CD4-positive, alpha-beta T cell (primary cell): ENCODE measurements around the gene DNAJC11. TPM values are rescaled to one million over a fixed set of nuclear protein-coding genes. Genes with fewer than 3 reads are reported as not detected.
A peak's percentile ranks its signal among the peaks of the same experiment; 100 is the strongest.

Experiments
- ATAC-seq: fragments of 200-7000 bp; cut with Tn5 transposase; one replicate; pipeline ENCODE4 v1.10.0; 2022; ENCODE audit warnings: mild to moderate bottlenecking; ENCODE audit not compliant: poor library complexity
- CTCF ChIA-PET: fragments of 350-600 bp; sonication (Branson Sonifier 250); formaldehyde crosslinking; loops from one replicate; lab custom pipeline; 2021; ENCODE audit warnings: antibody characterized with exemption, inconsistent platforms; lab: Charles Lee
- POLR2A ChIA-PET: fragments of 350-600 bp; sonication (Branson Sonifier 250); formaldehyde crosslinking; loops from one replicate; lab custom pipeline; 2021; ENCODE audit warnings: antibody characterized with exemption, inconsistent platforms; lab: Charles Lee
- DNase-seq, 14 experiments: peaks; one replicate each; pipeline ENCODE4 v3.0.0-alpha.2; 2013 to 2020; ENCODE audit warnings: mixed read lengths in 2 of 14
- H3K27ac ChIP-seq, 2 donors: one replicate each; pipeline versions ENCODE4 v1.5.1 to v1.7.0; 2013; ENCODE audit warnings: low read length in 2 of 2, low read depth in 1 of 2, mild to moderate bottlenecking in 1 of 2
- H3K27me3 ChIP-seq, 2 experiments: 1 replicate in 1 of 2; 2 replicates in 1 of 2; pipeline versions ENCODE4 v1.6.1 to v1.7.0; 2013; ENCODE audit warnings: low read length in 2 of 2, control low read depth in 1 of 2, mild to moderate bottlenecking in 1 of 2, moderate library complexity in 1 of 2; ENCODE audit not compliant: insufficient read depth in 2 of 2, control insufficient read depth in 1 of 2
- H3K36me3 ChIP-seq: one replicate; pipeline ENCODE4 v1.6.1; 2013; ENCODE audit warnings: low read length, control low read depth; ENCODE audit not compliant: insufficient read depth
- H3K4me1 ChIP-seq: one replicate; pipeline ENCODE4 v1.6.1; 2013; ENCODE audit warnings: low read length, control low read depth; ENCODE audit not compliant: insufficient read depth
- H3K4me3 ChIP-seq: one replicate; pipeline ENCODE4 v1.5.1; 2013; ENCODE audit warnings: mild to moderate bottlenecking, low read length, moderate library complexity
- H3K9me3 ChIP-seq, 2 experiments: 1 replicate in 1 of 2; 2 replicates in 1 of 2; pipeline versions ENCODE4 v1.6.1 to v1.7.0; 2013; ENCODE audit warnings: low read length in 2 of 2, mild to moderate bottlenecking in 2 of 2, control low read depth in 1 of 2, moderate library complexity in 1 of 2; ENCODE audit not compliant: control insufficient read depth in 1 of 2, insufficient read depth in 1 of 2
- H3K27ac Mint-ChIP-seq: one replicate; pipeline ENCODE4 v1.8.0; 2020; ENCODE audit warnings: mixed read lengths
- H3K27me3 Mint-ChIP-seq: one replicate; pipeline ENCODE4 v1.8.0; 2021; ENCODE audit warnings: mixed read lengths
- H3K36me3 Mint-ChIP-seq: one replicate; pipeline ENCODE4 v1.8.0; 2021; ENCODE audit warnings: low read depth, mixed read lengths
- H3K4me1 Mint-ChIP-seq: one replicate; pipeline ENCODE4 v1.8.0; 2021; ENCODE audit warnings: low read depth, mixed read lengths
- H3K4me3 Mint-ChIP-seq: one replicate; pipeline ENCODE4 v1.8.0; 2020; ENCODE audit warnings: mild to moderate bottlenecking, mixed read lengths
- H3K9me3 Mint-ChIP-seq: one replicate; pipeline ENCODE4 v1.8.0; 2020; ENCODE audit warnings: mixed read lengths
- intact Hi-C, 2 experiments: fragments of 100-400 bp; cut with DNase I in 1 of 2; cut with micrococcal nuclease in 1 of 2; formaldehyde crosslinking; loops; one replicate each; pipeline versions ENCODE4 v1.15.1 to v1.9.0; 2023 to 2025; cut with DNase I, micrococcal nuclease
- total RNA-seq, 174 experiments: library from RNA in 2 of 174; stranded (reverse) in 2 of 174; gene quantifications; one replicate each; pipeline ENCODE4 v1.2.3 and lab custom pipeline; 2021 to 2026
- TF ChIP-seq, protein P1 (sequence below): fragments of 200-600 bp; IDR thresholded peaks from one replicate; pipeline ENCODE4 v1.8.0; 2022; ENCODE audit warnings: antibody characterized with exemption, mild to moderate bottlenecking

The DNAJC11 gene
- total RNA-seq, 2 experiments from 2014 or later, result 20.6 to 24.0 TPM

GRCh38 chr1:6730880-6731279 is 29.3 kb upstream of the DNAJC11 start:
- Mint-ChIP-seq H3K36me3 (no peaks in the 10 kb centered on the region), H3K27ac (no peak overlapping the region), H3K4me3 (no peak overlapping the region), H3K27me3 (peaks cover 18% of the 10 kb centered on the region), H3K9me3 (no peaks in the 10 kb centered on the region), H3K4me1 (peaks cover 10% of the 10 kb centered on the region)
- Histone ChIP-seq H3K4me1 (no peaks in the 10 kb centered on the region), H3K36me3 (no peaks in the 10 kb centered on the region), H3K9me3 (no peaks in the 10 kb centered on the region), H3K27me3 (peaks cover 0 to 3% of the 10 kb centered on the region in 2 experiments), H3K27ac (no peak overlapping the region), H3K4me3 (no peak overlapping the region)
- intact Hi-C loops, result no loop called here
- DNase-seq, result no peak
- ChIA-PET POLR2A (no interaction called here), CTCF (no interaction called here)
- TF ChIP-seq, protein P1, sequence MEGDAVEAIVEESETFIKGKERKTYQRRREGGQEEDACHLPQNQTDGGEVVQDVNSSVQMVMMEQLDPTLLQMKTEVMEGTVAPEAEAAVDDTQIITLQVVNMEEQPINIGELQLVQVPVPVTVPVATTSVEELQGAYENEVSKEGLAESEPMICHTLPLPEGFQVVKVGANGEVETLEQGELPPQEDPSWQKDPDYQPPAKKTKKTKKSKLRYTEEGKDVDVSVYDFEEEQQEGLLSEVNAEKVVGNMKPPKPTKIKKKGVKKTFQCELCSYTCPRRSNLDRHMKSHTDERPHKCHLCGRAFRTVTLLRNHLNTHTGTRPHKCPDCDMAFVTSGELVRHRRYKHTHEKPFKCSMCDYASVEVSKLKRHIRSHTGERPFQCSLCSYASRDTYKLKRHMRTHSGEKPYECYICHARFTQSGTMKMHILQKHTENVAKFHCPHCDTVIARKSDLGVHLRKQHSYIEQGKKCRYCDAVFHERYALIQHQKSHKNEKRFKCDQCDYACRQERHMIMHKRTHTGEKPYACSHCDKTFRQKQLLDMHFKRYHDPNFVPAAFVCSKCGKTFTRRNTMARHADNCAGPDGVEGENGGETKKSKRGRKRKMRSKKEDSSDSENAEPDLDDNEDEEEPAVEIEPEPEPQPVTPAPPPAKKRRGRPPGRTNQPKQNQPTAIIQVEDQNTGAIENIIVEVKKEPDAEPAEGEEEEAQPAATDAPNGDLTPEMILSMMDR, result no peak
- no peak for ATAC-seq

GRCh38 chr1:6730473-6730872 is 28.9 kb upstream of the DNAJC11 start:
- Histone ChIP-seq H3K4me1 (no peaks in the 10 kb centered on the region), H3K9me3 (no peaks in the 10 kb centered on the region), H3K4me3 (no peak overlapping the region), H3K27me3 (peaks cover 0 to 3% of the 10 kb centered on the region in 2 experiments), H3K36me3 (no peaks in the 10 kb centered on the region), H3K27ac (no peak overlapping the region)
- TF ChIP-seq, protein P1, result no peak
- Mint-ChIP-seq H3K27ac (no peak overlapping the region), H3K27me3 (peaks cover 16% of the 10 kb centered on the region), H3K4me1 (peaks cover 10% of the 10 kb centered on the region), H3K36me3 (no peaks in the 10 kb centered on the region), H3K9me3 (no peaks in the 10 kb centered on the region), H3K4me3 (no peak overlapping the region)
- POLR2A ChIA-PET, result no interaction called here
- DNase-seq (no peak), ATAC-seq (no peak)
- intact Hi-C loops, result no loop called here
- CTCF ChIA-PET, result no interaction called here

- Histone ChIP-seq H3K27ac (no peak overlapping the region), H3K4me1 (no peaks in the 10 kb centered on the region), H3K27me3 (peaks cover 0 to 3% of the 10 kb centered on the region in 2 experiments), H3K36me3 (no peaks in the 10 kb centered on the region), H3K9me3 (no peaks in the 10 kb centered on the region), H3K4me3 (no peak overlapping the region)
- H3K4me1 Mint-ChIP-seq, result no peaks in the 10 kb centered on the region
- peaks cover 10% of the 10 kb centered on the region for H3K27me3 Mint-ChIP-seq
- H3K36me3 Mint-ChIP-seq, result no peaks in the 10 kb centered on the region
- no peak overlapping the region for H3K4me3 Mint-ChIP-seq
- intact Hi-C loops, result loop anchor here (1.0 to 2.0 kb wide), 3 partner anchors 162 to 343 kb away; no protein-coding TSS in a partner anchor
- H3K9me3 Mint-ChIP-seq, result no peaks in the 10 kb centered on the region
- peak; percentile 19 to 74 (median 49) for DNase-seq
- TF ChIP-seq, protein P1, result peak; percentile 83
- H3K27ac Mint-ChIP-seq, result no peak overlapping the region
- POLR2A ChIA-PET, result no interaction called here
- CTCF ChIA-PET, result no interaction called here
- peak; percentile 68 for ATAC-seq
Measured at GRCh38 chr1:6727535-6727934, 25.9 kb upstream of the DNAJC11 start.
